Right renal cortex interstitium (tissue), 3 donors: Measurements from ENCODE around the gene CSNK1A1L. TPM values are rescaled to one million over a fixed set of nuclear protein-coding genes. Genes with fewer than 3 reads are reported as not detected.
"Not testable (repeated sequence)": the region's sequence is repeated elsewhere in the genome, so short reads cannot be mapped to it uniquely, and the experiment has no call there.

Source experiments
- DNase-seq, 3 donors: peaks; one replicate each; pipeline ENCODE4 v3.0.0-alpha.2; 2013; ENCODE audit warnings: low read depth in 3 of 3, low spot score in 2 of 3
- polyA plus RNA-seq, 3 donors: library from polyadenylated mRNA; unstranded; fragments of 120-200 nt; gene quantifications; one replicate each; pipeline ENCODE4 v1.2.1, GENCODE V29; 2013; ENCODE audit not compliant: insufficient read length in 3 of 3

The CSNK1A1L gene
- polyA plus RNA-seq, 3 donors = 0.12 to 0.18 (median 0.18) TPM

DNA sequence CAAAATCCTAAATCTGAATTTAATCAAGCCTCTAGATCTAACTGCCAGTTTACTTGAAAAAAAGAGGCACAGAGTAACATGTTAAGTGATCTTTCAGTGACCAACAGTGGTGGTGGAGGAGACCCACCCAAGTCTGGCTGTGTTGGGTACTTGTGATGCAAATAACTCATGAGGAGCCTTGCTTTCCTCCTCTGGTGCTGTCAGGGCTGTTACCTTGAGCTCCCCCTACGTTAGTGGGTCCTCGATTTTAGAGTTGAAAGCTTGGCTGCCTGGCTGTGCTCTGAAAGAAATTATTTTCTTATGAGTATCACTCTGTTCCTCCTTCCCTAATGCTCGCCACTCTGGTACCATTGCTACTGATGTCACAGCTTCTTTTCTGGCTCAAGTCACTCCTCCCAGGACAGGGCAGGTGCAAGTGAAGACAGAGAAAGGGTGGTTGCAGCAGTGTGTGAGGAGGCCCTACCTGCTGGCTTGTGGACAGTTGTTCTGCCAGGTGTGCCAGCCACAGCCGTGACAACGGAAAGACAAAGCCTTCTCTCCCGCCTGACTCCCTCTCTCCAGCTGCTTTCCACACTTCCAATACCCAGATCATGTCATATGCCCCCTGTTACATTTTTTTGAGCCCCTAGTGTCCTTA is 39.5 kb downstream of the CSNK1A1L start:
- DNase-seq = no peak

DNA sequence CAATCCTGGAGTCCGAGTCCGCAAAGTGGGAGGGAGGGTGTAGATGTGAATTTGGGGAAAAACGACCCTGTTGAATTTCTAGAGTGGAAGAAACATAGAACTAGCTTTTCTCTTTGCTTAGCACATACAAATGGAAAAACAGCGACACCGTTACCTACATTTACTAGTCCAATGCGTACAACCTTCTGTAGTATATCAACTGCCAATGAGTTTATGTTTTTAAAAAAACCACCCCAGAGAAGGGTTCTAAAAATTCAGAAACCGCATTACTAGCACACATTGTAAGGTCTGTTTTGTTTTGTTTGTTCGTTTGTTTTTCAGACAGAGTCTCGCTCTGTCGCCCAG is 45.6 kb downstream of the CSNK1A1L start:
- no peak for DNase-seq

GRCh38 chr13:37058910-37059847 is 46.3 kb downstream of the CSNK1A1L start, which contains the start of gene SUPT20H:
Gene SUPT20H, minus strand, starts transcription at chr13:37059688. Its CDS starts 8,198 bp downstream, at chr13:37051490.
- DNase-seq = peak; percentile 77 to 89 (median 80)

DNA sequence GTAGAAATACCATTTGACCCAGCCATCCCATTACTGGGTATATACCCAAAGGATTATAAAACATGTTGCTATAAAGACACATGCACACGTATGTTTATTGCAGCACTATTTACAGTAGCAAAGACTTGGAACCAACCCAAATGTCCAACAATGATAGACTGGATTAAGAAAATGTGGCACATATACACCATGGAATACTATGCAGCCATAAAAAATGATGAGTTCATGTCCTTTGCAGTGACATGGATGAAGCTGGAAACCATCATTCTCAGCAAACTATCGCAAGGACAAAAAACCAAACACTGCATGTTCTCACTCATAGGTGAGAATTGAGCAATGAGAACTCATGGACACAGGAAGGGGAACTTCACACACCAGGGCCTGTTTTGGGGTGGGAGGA is 49.2 kb downstream of the CSNK1A1L start:
- not testable (repeated sequence) for DNase-seq

Other genes with a start within 250 kb of the CSNK1A1L start
- 10 to 100 TPM; 29.3 to 32.4 (median 30.6) TPM for gene SMAD9, start 185.4 kb downstream of the CSNK1A1L start, polyA plus RNA-seq
- 10 to 100 TPM; 57.8 to 68.3 (median 67.3) TPM for gene ALG5, start 106.3 kb downstream of the CSNK1A1L start, polyA plus RNA-seq
- gene EXOSC8, start 104.9 kb downstream of the CSNK1A1L start, polyA plus RNA-seq = 10 to 100 TPM; 54.5 to 67.4 (median 67.3) TPM
- gene SUPT20H, start 46.0 kb downstream of the CSNK1A1L start, polyA plus RNA-seq = 10 to 100 TPM; 89.7 to 93.3 (median 92.2) TPM